NCI-H345 treated with DMSO at 0.1 percent for 48 hours (cell line): ENCODE results near the gene HOXC6.
A peak's percentile ranks its signal among the peaks of the same experiment; 100 is the strongest.

Experiments used
- DNase-seq: peaks from one replicate; lab custom pipeline; 2025; ENCODE audit not compliant: unreplicated experiment; lab: John Stamatoyannopoulos, UW

HOXC6 gene

GRCh38 chr12:54025499-54026405 is 2.5 kb upstream of the HOXC6 start:
- DNase-seq = no peak

- DNase-seq = no peak
Observed at GRCh38 chr12:54026640-54027441, 1.4 kb upstream of the HOXC6 start.

- no peak for DNase-seq
Observed at GRCh38 chr12:54027442-54027786, 826 bp upstream of the HOXC6 start.

GRCh38 chr12:54029529-54030441 is 1.5 kb downstream of the HOXC6 start:
- DNase-seq = no peak

GRCh38 chr12:54030442-54030801 is 2.2 kb downstream of the HOXC6 start:
- DNase-seq = no peak

- DNase-seq = no peak
Observed at GRCh38 chr12:54030889-54031471, 2.7 kb downstream of the HOXC6 start.

GRCh38 chr12:54031480-54031879 is 3.2 kb downstream of the HOXC6 start:
- no peak for DNase-seq

- DNase-seq = no peak
Observed at GRCh38 chr12:54032086-54032619, 3.9 kb downstream of the HOXC6 start.

- peak; percentile 56 for DNase-seq
Observed at GRCh38 chr12:54032627-54033100, 4.4 kb downstream of the HOXC6 start, which contains the start of gene HOXC5. Gene HOXC5, plus strand, starts transcription at chr12:54033050. Its CDS starts 73 bp downstream, at chr12:54033123.

- DNase-seq = no peak
Observed at GRCh38 chr12:54033106-54033979, 5.1 kb downstream of the HOXC6 start.

GRCh38 chr12:54033980-54034784 is 5.9 kb downstream of the HOXC6 start:
- DNase-seq = no peak

GRCh38 chr12:54034785-54035310 is 6.6 kb downstream of the HOXC6 start:
- no peak for DNase-seq

- DNase-seq = no peak
Observed at GRCh38 chr12:54035568-54036264, 7.5 kb downstream of the HOXC6 start.

GRCh38 chr12:54036620-54037359 is 8.6 kb downstream of the HOXC6 start:
- DNase-seq = peak; percentile 51

GRCh38 chr12:54037360-54038283 is 9.4 kb downstream of the HOXC6 start:
- no peak for DNase-seq
